ENCODE measurements around the gene KRTAP5-3.

KRTAP5-3 gene

GRCh38 chr11:1642288-1643145, 34.3 kb upstream of the KRTAP5-3 start:
- no peak for DNase-seq

GRCh38 chr11:1641096-1641495, 32.8 kb upstream of the KRTAP5-3 start:
- no peak for DNase-seq

DNA sequence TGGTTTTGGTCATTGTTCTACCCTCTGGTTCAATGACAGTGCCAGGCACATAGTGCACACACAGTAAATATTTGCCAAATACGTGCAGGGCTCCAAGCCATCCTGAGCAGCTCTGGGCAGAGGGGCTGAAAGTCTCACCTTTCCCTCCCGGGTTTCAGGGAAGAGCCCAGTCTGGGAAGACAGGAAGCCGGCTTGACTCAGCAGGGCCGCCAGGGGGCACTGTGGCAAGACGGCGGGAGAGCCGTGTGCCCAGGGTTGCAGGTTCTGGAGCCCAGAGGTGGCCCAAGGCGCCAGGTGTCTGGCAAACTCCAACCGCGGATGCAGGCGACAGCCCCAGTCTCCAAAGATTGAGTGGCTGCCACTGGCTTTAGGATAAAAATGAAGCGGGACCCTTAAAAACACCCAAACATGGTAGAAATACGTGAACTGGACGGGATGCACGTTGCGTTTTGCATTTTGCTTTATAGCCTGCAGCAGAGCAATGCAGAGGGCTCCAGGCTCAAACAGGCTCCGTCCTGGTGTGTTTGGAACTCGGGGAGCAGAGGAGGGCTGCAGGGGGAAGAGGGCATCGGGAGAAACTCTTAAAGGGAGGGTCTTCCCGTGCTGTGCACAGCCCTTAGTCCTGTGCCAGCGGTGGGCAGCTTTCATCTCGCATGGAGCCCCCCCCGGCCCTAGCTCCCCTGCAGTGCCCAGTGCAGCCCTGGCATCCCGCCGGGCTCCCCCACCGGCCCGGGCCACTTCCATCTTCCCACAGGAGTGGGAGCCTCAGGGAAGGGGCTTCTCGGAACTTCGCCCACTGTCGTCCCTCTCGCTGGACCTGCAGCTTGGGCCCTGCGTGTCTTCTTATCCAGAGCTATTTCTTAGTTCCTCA, 32.0 kb upstream of the KRTAP5-3 start:
- peak in 1 of 4 experiments; percentile 8 for DNase-seq

DNA sequence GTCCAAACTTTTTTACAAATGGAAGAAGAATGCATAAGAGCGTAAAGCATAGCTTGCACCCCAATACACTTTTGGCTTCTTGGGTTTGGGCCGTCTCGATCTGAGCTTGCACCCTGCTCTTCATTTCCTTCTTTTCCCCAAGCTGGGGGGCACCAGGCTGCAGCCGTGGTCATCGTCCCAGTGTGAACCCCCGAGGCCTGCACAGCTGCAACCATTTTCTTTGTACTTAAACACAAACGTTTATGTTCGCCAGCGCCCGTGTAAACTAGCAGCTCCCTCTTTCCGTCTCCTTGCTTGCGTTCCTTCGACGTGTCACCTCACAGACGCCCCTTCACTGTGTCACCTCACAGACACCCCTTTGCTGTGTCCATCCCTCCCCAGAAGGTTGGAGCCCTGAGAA, 31.4 kb upstream of the KRTAP5-3 start:
- DNase-seq: no peak

DNA sequence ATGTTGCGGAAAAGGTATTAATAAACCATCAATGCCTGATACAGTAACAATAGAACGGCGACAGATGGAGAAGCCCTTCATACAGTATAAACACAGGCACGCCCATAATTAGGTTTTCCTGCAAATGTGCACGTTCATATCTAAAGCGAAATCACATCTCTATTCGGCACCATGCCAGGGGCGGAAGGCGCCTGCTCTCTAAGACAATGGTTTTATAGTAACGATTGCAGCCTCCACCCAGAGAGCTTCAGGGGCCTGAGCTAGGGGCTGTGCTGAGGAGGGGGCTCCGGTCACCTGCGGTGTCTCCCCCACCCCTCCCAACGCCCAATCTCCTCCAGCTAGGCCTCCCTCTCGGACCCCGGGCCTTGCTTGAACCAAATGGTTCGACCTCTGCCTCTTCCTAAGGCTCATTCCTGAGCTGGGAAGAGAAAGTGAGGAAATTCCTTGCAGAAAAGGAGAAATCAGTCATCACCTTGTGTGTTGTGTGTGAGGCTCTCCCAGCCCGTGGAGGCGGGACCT, 30.9 kb upstream of the KRTAP5-3 start:
- no peak for DNase-seq

DNA sequence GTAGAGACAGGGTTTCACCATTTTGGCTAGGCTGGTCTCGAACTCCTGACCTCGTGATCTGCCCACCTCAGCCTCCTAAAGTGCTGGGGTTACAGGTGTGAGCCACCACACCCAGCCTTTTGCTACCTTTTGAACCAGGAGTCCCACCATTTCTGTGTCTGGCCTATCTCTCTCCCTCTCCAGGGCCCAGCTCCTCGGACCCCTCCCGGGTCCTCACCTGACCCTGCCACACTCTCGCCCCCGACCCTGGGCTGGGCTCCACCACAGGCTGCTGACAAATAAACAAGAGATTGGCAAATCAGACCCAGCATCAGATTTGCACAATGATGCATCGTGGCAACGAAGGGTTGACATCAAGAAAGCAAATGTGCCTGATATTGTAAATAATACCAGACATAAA, 30.1 kb upstream of the KRTAP5-3 start:
- no peak for DNase-seq

GRCh38 chr11:1637628-1638027, 29.4 kb upstream of the KRTAP5-3 start:
- no peak for DNase-seq

- no peak for DNase-seq
Measured at GRCh38 chr11:1636291-1636950, 28.2 kb upstream of the KRTAP5-3 start.

GRCh38 chr11:1633864-1634263, 25.6 kb upstream of the KRTAP5-3 start:
- DNase-seq: no peak

DNA sequence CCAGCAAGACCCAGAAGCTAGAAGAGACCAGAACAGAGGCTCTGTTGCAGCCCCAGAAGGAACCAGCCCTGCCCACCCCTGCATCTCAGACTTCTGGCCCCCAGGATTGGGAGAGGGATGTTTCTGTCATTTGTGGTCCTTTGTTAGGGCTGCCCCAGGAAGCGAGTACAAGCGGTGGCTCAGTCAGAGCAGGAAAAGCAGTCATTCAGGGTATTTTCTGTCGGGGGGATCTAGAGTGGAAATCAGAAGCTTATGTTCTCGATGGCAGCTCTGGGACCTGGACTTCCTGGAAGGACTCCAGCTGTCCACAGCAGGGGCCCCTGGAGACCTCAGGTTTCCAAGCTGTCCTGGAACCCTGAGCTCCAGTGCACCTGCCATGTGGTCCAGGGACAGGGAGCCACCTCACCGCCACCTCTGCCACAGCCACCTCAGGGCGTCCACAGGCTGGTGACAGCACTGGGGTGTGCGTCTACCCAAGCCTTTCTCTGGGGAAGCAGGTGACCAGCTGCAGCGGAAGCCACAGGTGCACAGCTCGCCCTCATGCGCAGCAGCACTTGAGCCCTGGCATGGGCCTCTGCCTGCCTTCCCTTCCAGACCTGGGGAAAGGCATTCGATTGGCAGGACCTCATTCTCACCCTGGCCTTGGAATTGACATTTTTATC, 23.9 kb upstream of the KRTAP5-3 start:
- no peak for DNase-seq

GRCh38 chr11:1631066-1631568, 22.9 kb upstream of the KRTAP5-3 start:
- DNase-seq: no peak

- no peak for DNase-seq
Measured at GRCh38 chr11:1630271-1630670, 22.0 kb upstream of the KRTAP5-3 start.

DNA sequence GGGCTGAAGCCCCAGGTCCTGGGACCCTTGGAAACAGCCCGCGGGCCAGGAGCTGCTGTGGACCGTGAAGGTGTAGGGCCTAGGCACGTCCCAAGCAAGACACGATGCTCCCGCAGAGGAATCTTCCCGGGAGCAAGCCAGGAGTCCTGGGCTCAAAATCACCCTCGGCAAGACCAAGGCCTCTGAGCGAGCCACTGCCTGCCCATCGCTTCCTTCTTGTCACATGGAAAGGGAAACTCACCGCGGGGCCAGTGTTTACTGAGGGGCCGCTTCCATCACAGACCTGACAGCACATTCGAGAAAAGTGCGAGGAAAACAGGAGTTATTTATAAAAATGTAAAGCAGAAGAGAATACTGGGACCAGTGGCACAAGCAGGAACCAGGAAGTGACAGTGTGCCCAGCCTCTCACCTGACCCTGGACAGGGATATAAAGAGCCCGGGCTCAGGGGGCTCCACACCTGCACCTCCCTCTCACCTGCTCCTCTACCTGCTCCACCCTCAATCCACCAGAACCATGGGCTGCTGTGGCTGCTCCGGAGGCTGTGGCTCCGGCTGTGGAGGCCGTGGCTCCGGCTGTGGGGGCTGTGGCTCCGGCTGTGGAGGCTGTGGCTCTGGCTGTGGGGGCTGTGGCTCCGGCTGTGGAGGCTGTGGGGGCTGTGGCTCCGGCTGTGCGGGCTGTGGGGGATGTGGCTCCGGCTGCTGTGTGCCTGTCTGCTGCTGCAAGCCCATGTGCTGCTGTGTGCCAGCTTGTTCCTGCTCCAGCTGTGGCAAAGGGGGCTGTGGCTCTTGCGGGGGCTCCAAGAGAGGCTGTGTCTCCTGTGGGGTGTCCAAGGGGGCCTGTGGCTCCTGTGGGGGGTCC, 21.3 kb upstream of the KRTAP5-3 start, which contains the start of gene KRTAP5-5:
Gene KRTAP5-5, plus strand, starts transcription at position 450 of the 860 bp plus-strand sequence. Its CDS starts 66 bp downstream, at position 516.
- DNase-seq: no peak

GRCh38 chr11:1628506-1629325, 20.5 kb upstream of the KRTAP5-3 start:
- peak in 2 of 4 experiments; percentile 9 to 37 for DNase-seq

DNA sequence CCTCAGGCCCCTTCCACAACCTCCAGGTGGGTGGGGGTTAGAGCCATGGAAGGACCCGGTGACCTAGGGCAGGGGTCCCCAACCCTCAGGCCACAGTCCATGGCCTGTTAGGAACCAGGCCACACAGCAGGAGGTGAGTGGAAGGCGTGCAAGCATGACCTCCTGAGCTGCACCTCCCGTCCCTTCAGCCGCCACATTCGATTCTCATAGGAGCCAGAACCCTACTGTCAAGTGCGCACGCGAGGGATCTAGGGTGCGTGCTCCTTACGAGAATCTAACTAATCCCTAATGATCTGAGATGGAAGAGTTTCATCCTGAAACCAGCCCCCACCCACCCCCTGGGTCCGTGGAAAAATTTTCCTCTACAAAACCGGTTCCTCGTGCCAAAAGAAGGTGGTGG, 17.3 kb upstream of the KRTAP5-3 start:
- no peak for DNase-seq

GRCh38 chr11:1624621-1625020, 16.4 kb upstream of the KRTAP5-3 start:
- DNase-seq: no peak

DNA sequence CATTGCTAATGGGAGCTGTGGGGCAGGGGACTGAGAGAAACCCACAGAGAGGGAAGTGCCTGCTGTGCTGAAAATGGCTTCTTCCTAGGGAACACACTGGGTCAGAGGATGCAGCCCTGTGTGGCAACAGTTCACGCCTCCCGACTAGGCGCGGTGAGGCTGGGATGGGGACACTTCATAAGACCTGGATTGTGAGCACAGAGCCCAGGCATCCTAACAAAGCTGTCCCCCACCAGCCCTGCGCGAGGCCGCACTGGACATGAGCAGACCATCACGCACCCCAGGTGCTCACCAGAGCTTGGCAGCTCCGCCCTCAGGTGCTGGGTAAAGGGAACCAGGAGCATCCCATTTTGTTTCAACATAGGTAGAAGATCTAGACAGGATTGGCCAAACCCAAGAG, 15.5 kb upstream of the KRTAP5-3 start:
- no peak for DNase-seq

- no peak for DNase-seq
Measured at GRCh38 chr11:1622086-1622485, 13.8 kb upstream of the KRTAP5-3 start, which contains the start of gene KRTAP5-4. Gene KRTAP5-4 (minus strand): TSS chr11:1622138. CDS start chr11:1622093, 45 bp downstream.

DNA sequence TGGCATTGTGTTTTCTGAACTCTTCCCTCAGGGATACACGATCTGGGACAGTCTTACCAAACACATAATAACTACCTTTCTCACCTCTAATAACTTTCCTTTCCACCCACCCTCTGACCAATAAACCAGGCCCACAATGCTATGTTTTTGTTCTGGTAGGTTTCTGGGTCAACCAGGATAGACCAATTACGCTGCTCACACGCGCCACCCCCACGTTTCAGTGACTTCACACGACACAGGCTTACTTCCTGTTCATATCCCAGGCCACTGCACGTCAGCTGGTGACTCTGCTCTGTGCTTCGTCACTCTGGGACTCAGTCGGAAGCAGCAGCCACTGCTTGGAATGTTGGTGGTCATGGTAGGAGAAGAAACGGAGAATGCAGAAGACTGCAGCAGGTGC, 11.2 kb upstream of the KRTAP5-3 start:
- no peak for DNase-seq

- DNase-seq: no peak
Measured at GRCh38 chr11:1618231-1618630, 10.0 kb upstream of the KRTAP5-3 start.

All from activated CD4-positive, CD25-positive, alpha-beta regulatory T cell (primary cell).